Mesenteric fat pad (tissue), 1 donor: ENCODE measurements around the gene SORCS2. TPM values are rescaled to one million over a fixed set of nuclear protein-coding genes. Genes with fewer than 3 reads are reported as not detected.

ENCODE experiments used
- DNase-seq: peaks from one replicate; pipeline ENCODE4 v3.0.0-alpha.2; 2020; ENCODE audit warnings: low spot score
- total RNA-seq: library from RNA; stranded (reverse); fragmentation: NEBNext Ultra II Directional; extraction: Animal tissue kit (Norgen Biotek cat#: 25700); gene quantifications from one replicate; pipeline ENCODE4 v1.2.1, GENCODE V29; 2021
- donor health status: DM: yes; HTN: yes; CAD: no.

Gene SORCS2
- total RNA-seq, 1 donor from 2014 or later, result 1.9 TPM

DNA sequence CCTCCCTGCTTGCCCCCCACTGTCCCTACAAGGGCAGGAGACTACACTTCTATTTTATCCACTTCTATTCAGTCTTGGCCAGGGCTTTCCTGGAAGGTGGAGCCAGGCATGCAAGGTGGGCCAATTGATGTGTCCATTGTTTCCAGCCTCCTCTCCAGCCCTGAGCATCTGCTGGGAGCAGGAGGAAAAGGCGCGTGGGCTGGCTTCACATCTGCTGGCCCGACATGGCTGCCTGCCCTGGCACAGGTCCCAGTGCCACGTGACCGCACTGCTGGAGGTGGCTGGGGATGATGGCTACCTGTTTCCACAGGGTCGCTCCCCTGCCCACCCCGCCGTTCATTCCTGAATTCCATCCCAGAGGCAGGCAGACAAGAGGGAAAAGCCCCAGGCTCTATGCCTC, 499.6 kb downstream of the SORCS2 start:
- no peak for DNase-seq

GRCh38 chr4:7692451-7693236, 500.3 kb downstream of the SORCS2 start:
- DNase-seq, result no peak

GRCh38 chr4:7693237-7693608, 500.9 kb downstream of the SORCS2 start:
- DNase-seq, result no peak

DNA sequence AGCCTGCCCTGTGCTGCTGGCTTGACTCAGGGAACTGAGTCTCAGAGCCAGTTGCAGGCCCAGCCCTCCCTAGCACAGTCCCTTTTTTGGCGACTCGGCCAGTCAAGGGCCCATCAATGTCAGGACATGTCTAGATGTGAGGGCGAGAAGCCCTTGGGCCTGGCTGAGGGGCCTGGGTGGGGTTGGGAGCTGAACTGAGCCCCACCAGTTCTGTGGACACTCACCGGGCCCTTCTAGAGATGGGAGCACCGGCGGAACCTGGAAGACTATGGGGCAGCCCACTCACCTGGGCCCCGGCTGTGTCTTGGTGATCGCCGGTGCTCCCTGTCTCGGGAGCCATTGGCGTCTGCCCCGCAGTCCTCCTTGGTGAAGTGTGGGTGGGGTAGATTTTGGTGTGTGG, 501.4 kb downstream of the SORCS2 start:
- no peak for DNase-seq

DNA sequence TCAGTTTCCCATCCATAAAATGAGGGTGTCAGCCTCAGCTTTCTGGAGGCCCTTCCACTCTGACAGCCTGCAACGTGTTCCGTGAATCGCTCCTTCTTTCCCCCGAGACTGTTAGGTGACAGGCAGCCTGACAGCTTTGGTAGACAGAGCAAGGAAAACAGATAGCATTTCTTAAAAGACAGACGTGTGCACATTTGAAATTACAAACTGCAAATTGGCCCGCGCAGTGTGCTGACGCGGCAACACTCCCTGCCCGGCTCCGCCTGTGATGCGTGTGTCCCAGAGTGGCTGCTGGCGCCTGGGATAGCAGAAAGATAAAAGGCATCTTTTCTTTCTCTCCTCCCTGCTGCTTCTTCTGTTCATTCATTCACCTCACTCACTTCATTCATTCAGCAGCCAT, 502.0 kb downstream of the SORCS2 start:
- no peak for DNase-seq

DNA sequence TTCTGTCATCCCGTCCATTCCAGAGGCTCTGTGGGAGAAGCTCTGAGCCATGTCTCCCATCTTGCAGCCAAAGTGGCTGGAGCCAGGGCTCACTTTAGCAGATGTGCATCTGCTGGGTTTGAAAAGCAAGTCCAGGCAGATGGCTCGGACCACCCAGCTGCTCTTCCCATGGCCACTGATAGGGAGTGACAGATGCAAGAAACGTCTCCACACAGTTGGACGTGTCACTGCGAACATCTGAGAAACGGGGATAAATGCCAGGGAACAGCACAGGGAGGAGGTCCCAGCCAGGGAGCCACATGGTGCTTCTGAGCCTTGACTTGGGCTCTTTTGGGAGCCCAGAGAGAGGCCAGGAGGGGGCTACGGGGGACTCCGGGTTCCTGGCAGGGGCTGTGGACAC, 505.0 kb downstream of the SORCS2 start:
- no peak for DNase-seq

DNA sequence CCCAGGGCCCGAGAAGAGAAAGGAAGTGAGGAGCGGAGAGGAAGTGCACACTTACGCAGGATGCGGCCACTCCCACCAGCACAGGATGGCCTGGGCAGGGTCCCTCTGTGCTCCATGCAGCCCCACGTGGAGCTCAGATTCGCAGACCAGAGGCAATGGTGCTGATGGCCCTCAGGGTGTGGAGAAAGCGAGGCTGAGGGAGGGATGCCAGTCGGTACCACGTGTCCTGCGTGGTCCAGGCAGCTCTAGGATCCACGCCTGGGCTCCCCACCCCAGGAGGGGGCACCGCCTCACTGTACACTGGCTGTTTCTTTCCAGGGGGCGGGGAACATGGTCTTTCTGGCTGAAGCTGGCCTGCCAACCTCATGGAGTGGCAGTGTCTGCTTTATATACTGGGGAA, 505.5 kb downstream of the SORCS2 start:
- no peak for DNase-seq

GRCh38 chr4:7698584-7698983, 506.2 kb downstream of the SORCS2 start:
- no peak for DNase-seq

DNA sequence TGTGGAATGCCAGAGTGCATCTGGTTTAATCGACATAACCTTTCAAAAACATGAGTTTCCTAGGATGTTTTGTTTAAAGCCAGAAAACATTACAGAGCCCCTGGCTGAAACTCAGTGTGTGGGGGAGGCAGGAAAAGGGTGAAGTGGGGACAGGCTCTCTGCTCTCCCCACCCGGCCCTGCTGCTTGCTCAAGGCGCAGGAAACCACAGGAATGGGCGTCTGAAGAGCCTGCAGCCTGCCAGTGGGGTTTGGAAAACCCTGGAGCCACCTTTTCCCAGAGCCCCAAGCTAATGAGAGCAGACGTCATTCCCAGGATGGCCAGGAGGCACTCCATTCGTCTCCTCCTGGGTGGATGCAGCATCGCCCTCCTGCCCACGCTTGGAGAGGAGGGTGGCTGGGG, 506.7 kb downstream of the SORCS2 start:
- DNase-seq, result no peak

GRCh38 chr4:7699825-7700224, 507.5 kb downstream of the SORCS2 start:
- no peak for DNase-seq

DNA sequence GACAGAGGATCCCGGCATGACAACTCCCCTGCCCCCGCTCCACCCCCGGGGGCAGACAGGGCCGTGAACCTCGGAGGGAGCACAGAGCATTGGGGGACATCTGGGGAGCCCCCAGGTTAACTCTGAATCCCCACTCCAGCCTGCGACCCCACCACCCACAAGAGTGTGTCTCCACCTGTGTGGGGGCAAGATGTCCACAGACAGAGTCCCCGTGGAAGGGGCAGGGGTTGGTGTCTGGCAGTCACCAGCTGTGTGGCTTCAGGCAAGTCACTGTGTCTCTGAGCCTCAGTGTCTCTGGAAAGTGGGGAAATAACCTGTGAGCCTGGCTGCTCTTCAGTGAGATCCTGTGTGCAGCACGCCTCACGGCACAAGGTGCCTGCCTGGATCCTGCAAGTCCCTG, 508.3 kb downstream of the SORCS2 start:
- no peak for DNase-seq

- DNase-seq, result no peak
These were observed 509.7 kb downstream of the SORCS2 start for GRCh38 chr4:7701866-7702649.

DNA sequence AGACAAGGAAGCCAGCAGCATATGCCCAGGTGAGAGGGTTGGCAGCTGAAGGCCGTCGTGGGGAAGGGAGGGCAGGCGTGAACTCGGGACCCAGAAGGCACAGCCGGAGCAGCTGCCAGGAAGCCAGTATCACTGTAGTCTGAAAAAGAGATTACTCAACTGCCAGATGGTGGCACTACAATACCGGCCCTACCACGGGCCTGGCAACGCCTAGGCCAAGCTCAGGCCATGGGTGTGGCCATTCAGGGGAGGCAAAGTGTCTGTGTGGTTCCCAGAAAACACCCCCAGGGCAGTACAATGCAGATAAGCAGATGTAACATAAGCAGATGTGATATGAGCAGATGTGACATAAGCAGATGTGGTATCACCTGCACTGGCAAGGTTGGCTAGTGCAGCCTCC, 511.4 kb downstream of the SORCS2 start:
- DNase-seq, result no peak

- DNase-seq, result no peak
These were observed 511.8 kb downstream of the SORCS2 start for GRCh38 chr4:7704091-7704490.

GRCh38 chr4:7704625-7705024, 512.3 kb downstream of the SORCS2 start:
- no peak for DNase-seq

DNA sequence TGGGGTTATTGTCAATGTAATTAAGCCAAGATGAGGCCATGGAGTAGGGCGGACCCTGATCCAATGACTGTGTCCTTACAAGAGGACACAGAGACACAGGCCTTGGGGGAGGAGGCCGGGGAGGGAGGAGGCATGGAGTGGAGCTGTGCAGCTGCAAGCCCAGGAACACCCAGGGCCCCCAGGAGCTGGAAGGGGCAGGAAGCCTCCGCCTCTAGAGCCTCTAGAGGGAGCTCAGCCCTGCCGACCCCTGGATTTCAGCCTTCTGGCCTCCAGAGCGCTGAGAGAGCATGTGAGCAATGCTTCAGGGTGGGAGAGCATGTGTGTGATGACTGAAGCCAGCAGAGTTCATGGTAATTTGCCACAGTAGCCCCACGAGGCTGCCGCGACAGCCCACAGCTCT, 512.7 kb downstream of the SORCS2 start:
- DNase-seq, result no peak

GRCh38 chr4:7705593-7705992, 513.3 kb downstream of the SORCS2 start:
- DNase-seq, result no peak

GRCh38 chr4:7708238-7708637, 515.9 kb downstream of the SORCS2 start:
- no peak for DNase-seq

DNA sequence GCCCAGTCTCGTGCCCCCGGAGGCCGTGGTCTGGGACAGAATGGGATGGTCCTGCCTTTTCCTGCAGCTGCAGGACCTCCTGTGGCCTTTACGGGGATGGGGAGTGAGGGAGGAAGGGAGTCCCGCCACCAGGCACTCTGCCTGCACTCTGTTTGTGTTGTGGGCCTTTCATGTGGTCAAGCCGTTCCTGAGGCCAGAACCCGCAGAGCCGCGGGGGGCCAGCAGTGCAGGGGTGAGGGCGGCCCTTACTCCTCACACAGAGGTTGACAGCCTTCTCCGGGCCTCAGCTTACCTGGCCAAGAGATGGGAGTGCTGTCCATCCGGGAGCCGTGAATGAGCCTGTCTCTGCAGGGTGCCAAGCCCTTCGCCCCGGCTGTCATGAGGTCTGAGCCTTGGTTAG, 516.6 kb downstream of the SORCS2 start:
- DNase-seq, result no peak

- no peak for DNase-seq
These were observed 517.1 kb downstream of the SORCS2 start for GRCh38 chr4:7709431-7709830.

DNA sequence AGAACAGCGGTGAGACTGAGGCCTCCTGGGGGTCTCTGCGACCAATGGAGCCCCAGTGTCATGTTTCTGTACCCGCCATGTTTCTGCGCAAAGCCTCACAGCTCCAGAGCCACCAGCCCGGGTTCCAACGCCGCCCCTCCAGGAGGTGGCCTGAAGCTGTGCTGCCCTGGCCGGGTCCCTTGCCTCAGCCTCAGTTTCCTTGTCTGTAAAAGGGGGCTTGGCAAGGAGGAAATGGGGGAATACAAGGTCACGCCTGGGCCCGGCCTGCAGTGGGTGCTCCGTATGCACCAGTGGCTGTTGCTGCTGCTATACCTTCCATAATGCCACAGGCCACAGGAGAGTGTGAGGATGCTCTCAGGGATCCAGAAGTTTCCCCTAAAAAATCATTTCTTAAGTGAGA, 517.8 kb downstream of the SORCS2 start:
- no peak for DNase-seq

DNA sequence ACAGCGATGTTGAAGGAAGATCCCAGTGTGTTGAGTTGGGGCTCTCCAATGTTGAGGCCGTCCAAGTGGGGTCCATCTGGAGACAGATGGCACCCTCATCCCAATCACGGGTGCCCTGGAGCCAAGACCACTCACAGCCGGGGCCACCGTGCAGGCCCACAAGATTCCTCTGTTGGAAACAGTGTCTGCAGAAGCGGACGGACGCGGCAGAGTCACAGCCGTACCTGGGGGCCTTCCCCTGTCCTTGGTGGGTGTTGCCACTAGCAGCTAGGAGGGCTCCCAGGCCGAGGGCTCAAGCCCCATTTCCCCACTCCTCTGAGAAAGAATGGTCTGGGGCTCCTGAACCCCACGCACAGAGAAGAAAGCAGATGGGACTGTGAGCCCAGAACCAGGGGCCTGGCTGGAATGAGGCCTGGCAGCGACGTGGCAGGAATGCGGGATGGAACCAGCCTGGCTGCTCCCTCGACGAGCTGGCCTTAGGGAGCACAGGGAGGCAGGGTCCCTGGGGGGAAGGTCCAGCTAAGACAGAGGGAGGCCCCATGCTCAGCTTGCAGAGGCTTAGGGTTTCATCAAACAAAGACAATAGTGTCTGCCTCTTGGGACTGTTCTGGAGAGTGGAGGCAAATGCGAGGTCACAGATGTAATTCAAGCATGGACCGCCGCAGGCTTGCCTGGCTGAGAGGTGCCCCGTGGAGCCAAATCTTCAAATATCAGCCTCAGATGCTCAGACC, 518.4 kb downstream of the SORCS2 start:
- DNase-seq, result no peak
